Lung (tissue), 16 donors: ENCODE data around the gene NES. TPM values are rescaled to one million over a fixed set of nuclear protein-coding genes. Genes with fewer than 3 reads are reported as not detected.

Experiments
- ATAC-seq: fragments of 200-7000 bp; cut with Tn5 transposase; one replicate; pipeline ENCODE4 v1.9.1; 2020; ENCODE audit warnings: moderate number of reproducible peaks; ENCODE audit not compliant: insufficient read depth, low FRiP score
- DNase-seq, 3 donors: peaks; one replicate each; pipeline ENCODE4 v3.0.0-alpha.2; 2013 to 2017
- H3K27ac ChIP-seq, 2 donors: one replicate each; pipeline ENCODE4 v1.5.1; 2013; ENCODE audit warnings: mild to moderate bottlenecking in 2 of 2, moderate library complexity in 2 of 2, control low read depth in 1 of 2, inconsistent platforms in 1 of 2, low read depth in 1 of 2, low read length in 1 of 2
- H3K27me3 ChIP-seq, 3 donors: one replicate each; pipeline ENCODE4 v1.5.1; 2013; ENCODE audit warnings: low read length in 2 of 3; ENCODE audit not compliant: control insufficient read depth in 3 of 3, insufficient read depth in 3 of 3
- H3K36me3 ChIP-seq, 4 donors: one replicate each; pipeline ENCODE4 v1.5.1; 2013; ENCODE audit warnings: low read length in 4 of 4, mild to moderate bottlenecking in 1 of 4, moderate library complexity in 1 of 4; ENCODE audit not compliant: control insufficient read depth in 4 of 4, insufficient read depth in 4 of 4
- H3K4me1 ChIP-seq, 5 donors: one replicate each; pipeline ENCODE4 v1.5.1; 2013; ENCODE audit warnings: low read length in 5 of 5, mild to moderate bottlenecking in 2 of 5, moderate library complexity in 1 of 5; ENCODE audit not compliant: control insufficient read depth in 5 of 5, insufficient read depth in 5 of 5
- H3K4me3 ChIP-seq: one replicate; pipeline ENCODE4 v1.5.1; 2013; ENCODE audit warnings: mild to moderate bottlenecking, control low read depth, moderate library complexity
- H3K9ac ChIP-seq, 2 donors: one replicate each; pipeline ENCODE4 v1.5.1; 2013; ENCODE audit warnings: low read length in 2 of 2, control low read depth in 1 of 2; ENCODE audit not compliant: insufficient read depth in 1 of 2
- H3K9me3 ChIP-seq, 4 donors: one replicate each; pipeline ENCODE4 v1.5.1; 2013; ENCODE audit warnings: low read length in 3 of 4, mild to moderate bottlenecking in 1 of 4, moderate library complexity in 1 of 4; ENCODE audit not compliant: control insufficient read depth in 4 of 4, insufficient read depth in 3 of 4
- CTCF ChIP-seq: IDR thresholded peaks from 2 replicates; pipeline ENCODE4 v1.5.1; 2012; ENCODE audit warnings: mild to moderate bottlenecking; ENCODE audit errors: control extremely low read depth, extremely low read depth
- WGBS, 2 donors: extraction: QIAGEN DNeasy Blood & Tissue Kit; methylation state at CpG; one replicate each; pipeline ENCODE4 v1.1.7; 2013; 5-methylcytosine and 5-hydroxymethylcytosine counted together
- long read RNA-seq, 5 donors: transcript quantifications; one replicate each; lab custom pipeline, GENCODE V29; 2026
- polyA plus RNA-seq, 2 donors: library from polyadenylated mRNA; stranded (reverse); fragments of 200-250 nt; gene quantifications; one replicate each; pipeline ENCODE4 v1.2.1, GENCODE V29; 2013
- total RNA-seq, 2 donors: library from RNA; depleted of rRNA in 1 of 2; stranded (reverse); fragments of >200 nt in 1 of 2; gene quantifications; one replicate each; pipeline ENCODE4 v1.2.1, GENCODE V29; 2014 to 2021
- donor health status: control.
- donor health status: control.
- donor health status: Bipolar disorder and iron deficiency.
- donor health status: healthy.
- donor health status: DM: yes; HTN: yes; CAD: no.

Gene NES, protein sequence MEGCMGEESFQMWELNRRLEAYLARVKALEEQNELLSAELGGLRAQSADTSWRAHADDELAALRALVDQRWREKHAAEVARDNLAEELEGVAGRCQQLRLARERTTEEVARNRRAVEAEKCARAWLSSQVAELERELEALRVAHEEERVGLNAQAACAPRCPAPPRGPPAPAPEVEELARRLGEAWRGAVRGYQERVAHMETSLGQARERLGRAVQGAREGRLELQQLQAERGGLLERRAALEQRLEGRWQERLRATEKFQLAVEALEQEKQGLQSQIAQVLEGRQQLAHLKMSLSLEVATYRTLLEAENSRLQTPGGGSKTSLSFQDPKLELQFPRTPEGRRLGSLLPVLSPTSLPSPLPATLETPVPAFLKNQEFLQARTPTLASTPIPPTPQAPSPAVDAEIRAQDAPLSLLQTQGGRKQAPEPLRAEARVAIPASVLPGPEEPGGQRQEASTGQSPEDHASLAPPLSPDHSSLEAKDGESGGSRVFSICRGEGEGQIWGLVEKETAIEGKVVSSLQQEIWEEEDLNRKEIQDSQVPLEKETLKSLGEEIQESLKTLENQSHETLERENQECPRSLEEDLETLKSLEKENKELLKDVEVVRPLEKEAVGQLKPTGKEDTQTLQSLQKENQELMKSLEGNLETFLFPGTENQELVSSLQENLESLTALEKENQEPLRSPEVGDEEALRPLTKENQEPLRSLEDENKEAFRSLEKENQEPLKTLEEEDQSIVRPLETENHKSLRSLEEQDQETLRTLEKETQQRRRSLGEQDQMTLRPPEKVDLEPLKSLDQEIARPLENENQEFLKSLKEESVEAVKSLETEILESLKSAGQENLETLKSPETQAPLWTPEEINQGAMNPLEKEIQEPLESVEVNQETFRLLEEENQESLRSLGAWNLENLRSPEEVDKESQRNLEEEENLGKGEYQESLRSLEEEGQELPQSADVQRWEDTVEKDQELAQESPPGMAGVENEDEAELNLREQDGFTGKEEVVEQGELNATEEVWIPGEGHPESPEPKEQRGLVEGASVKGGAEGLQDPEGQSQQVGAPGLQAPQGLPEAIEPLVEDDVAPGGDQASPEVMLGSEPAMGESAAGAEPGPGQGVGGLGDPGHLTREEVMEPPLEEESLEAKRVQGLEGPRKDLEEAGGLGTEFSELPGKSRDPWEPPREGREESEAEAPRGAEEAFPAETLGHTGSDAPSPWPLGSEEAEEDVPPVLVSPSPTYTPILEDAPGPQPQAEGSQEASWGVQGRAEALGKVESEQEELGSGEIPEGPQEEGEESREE (N-terminal part only)
- total RNA-seq (10 to 100 TPM; 37.3 to 57.4 TPM), polyA plus RNA-seq (10 to 100 TPM; 17.6 to 31.1 TPM)
- long read RNA-seq, donor 1, full-length matches to known transcripts = 25 of 36 reads
- long read RNA-seq, donor 1, partial matches to known transcripts = 11 of 36 reads
- long read RNA-seq, donor 1, other reads (novel, unspliced or antisense) = 0 of 36 reads
- long read RNA-seq, donor 2, full-length matches to known transcripts = 6 of 6 reads
- long read RNA-seq, donor 2, partial matches to known transcripts = 0 of 6 reads
- long read RNA-seq, donor 2, other reads (novel, unspliced or antisense) = 0 of 6 reads
- long read RNA-seq, donor 3, full-length matches to known transcripts = 10 of 10 reads
- long read RNA-seq, donor 3, partial matches to known transcripts = 0 of 10 reads
- long read RNA-seq, donor 3, other reads (novel, unspliced or antisense) = 0 of 10 reads
- long read RNA-seq, donor 4, full-length matches to known transcripts = 8 of 8 reads
- long read RNA-seq, donor 4, partial matches to known transcripts = 0 of 8 reads
- long read RNA-seq, donor 4, other reads (novel, unspliced or antisense) = 0 of 8 reads
- long read RNA-seq, donor 5, full-length matches to known transcripts = 12 of 12 reads
- long read RNA-seq, donor 5, partial matches to known transcripts = 0 of 12 reads
- long read RNA-seq, donor 5, other reads (novel, unspliced or antisense) = 0 of 12 reads

- H3K27me3 ChIP-seq = peaks cover 0 to 8% (median 7%) of the 10 kb centered on the region in 3 donors
- DNase-seq = peak; percentile 89 to 91 (median 90)
- H3K4me1 ChIP-seq = peaks cover 6 to 43% (median 8%) of the 10 kb centered on the region in 5 donors
- no peak for TF ChIP-seq CTCF
- peak within 1 kb of the TSS; percentile 54 for H3K4me3 ChIP-seq
- H3K36me3 ChIP-seq = peaks cover 0 to 5% (median 1%) of the 10 kb centered on the region in 4 donors
- no peaks in the 10 kb centered on the region for H3K9me3 ChIP-seq
- H3K9ac ChIP-seq = peak within 1 kb of the TSS in 1 of 2 donors; percentile 70
- ATAC-seq = peak; percentile 48
- 1% methylated on average over 53 to 70 of the region's 70 CpGs for WGBS, 2 donors
- peak within 1 kb of the TSS; percentile 42 to 94 for H3K27ac ChIP-seq
Observed at GRCh38 chr1:156676820-156677615, at the start of gene NES. NES (minus strand) TSS chr1:156677407; CDS start chr1:156677264, 143 bp downstream.

DNA sequence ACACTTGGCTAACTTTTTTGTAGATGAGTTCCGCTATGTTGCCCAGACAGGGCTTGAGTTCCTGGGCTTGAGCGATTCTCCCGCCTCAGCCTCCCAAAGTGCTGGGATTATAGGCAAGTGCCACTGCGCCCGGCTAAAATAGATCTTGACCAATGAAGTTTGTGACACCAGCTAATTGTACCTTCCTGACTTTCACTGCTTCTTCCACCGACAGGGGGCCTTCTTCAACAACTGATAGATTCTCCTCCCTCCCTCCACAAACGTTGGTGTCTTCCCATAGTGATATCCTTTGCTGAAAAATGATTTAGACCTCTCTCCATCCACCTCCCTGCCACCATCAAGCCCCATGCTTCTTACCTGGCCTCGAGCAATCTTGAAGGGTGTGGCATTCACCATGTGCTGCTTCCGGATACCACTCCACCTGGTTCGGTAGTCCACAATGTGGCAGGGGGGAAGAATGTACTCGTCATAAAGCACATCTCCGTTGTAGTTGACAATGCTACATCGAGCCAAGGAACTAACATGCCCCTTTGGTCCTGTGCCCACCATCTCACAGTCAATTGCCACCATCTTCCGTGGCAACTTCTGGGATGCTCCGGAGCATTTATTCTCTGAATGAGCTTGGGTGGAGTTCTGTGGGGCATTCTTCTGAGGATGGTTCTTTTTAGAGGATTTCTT, 49.5 kb upstream of the NES start:
- peaks cover 16 to 25% (median 21%) of the 10 kb centered on the region in 4 donors for H3K36me3 ChIP-seq
- H3K27me3 ChIP-seq = no peaks in the 10 kb centered on the region
- 51 to 58% methylated on average over 15 of the region's 15 CpGs for WGBS, 2 donors
- no peak overlapping the region for H3K4me3 ChIP-seq
- ATAC-seq (no peak), DNase-seq (peak in 2 of 3 donors; percentile 53 to 58)
- no peak overlapping the region for H3K27ac ChIP-seq
- H3K9me3 ChIP-seq = no peaks in the 10 kb centered on the region
- H3K4me1 ChIP-seq = peaks cover 14 to 36% (median 16%) of the 10 kb centered on the region in 5 donors
- H3K9ac ChIP-seq = no peak overlapping the region
- peak; percentile 25 for TF ChIP-seq CTCF
